HepG2 (cell line): ENCODE measurements around the gene CAMK2D. TPM values are rescaled to one million over a fixed set of nuclear protein-coding genes. Genes with fewer than 3 reads are reported as not detected.

Experiments used
- BCL3 ChIP-seq: sonication (generic); formaldehyde crosslinking; IDR thresholded peaks from 2 replicates; pipeline ENCODE4 v1.5.1; 2020; ENCODE audit warnings: mild to moderate bottlenecking, missing genetic modification reagents, moderate library complexity
- CSRNP1 ChIP-seq: sonication (generic); formaldehyde crosslinking; IDR thresholded peaks from 2 replicates; pipeline ENCODE4 v1.8.1; 2023; ENCODE audit warnings: mild to moderate bottlenecking, missing genetic modification reagents
- GATAD1 ChIP-seq: IDR thresholded peaks from 2 replicates; pipeline ENCODE4 v1.6.1; 2016; ENCODE audit warnings: missing genetic modification reagents, missing compliant biosample characterization
- MEIS2 ChIP-seq: sonication (generic); formaldehyde crosslinking; IDR thresholded peaks from 2 replicates; pipeline ENCODE4 v1.9.0; 2021; ENCODE audit warnings: mild to moderate bottlenecking, missing genetic modification reagents
- RFX3 ChIP-seq: IDR thresholded peaks from 2 replicates; pipeline ENCODE4 v1.6.1; 2016; ENCODE audit warnings: missing biosample characterization, missing genetic modification reagents
- SRSF9 ChIP-seq: fragments of 200-400 bp; formaldehyde crosslinking; IDR thresholded peaks from 2 replicates; pipeline ENCODE4 v1.6.1; 2018; ENCODE audit warnings: borderline replicate concordance, mild to moderate bottlenecking, low read depth, low read length; ENCODE audit not compliant: insufficient read depth, poor library complexity, severe bottlenecking
- SRY ChIP-seq: sonication (generic); formaldehyde crosslinking; IDR thresholded peaks from 2 replicates; pipeline ENCODE4 v1.8.0; 2022; ENCODE audit warnings: mild to moderate bottlenecking, missing genetic modification reagents
- TBL1XR1 ChIP-seq: fragments of 150-350 bp; IDR thresholded peaks from 2 replicates; pipeline ENCODE4 v1.6.1; 2014; ENCODE audit warnings: borderline replicate concordance, low read length; ENCODE audit not compliant: partially characterized antibody
- ZFYVE20 ChIP-seq: sonication (generic); formaldehyde crosslinking; IDR thresholded peaks from 2 replicates; pipeline ENCODE4 v1.8.0; 2023; ENCODE audit warnings: low read depth, mild to moderate bottlenecking, moderate library complexity, missing genetic modification reagents, borderline replicate concordance
- ZNF18 ChIP-seq: sonication (generic); formaldehyde crosslinking; IDR thresholded peaks from 2 replicates; pipeline ENCODE4 v1.8.0; 2022; ENCODE audit warnings: mild to moderate bottlenecking, missing genetic modification reagents; ENCODE audit not compliant: insufficient replicate concordance
- ZNF326 ChIP-seq: sonication (generic); formaldehyde crosslinking; IDR thresholded peaks from 2 replicates; pipeline ENCODE4 v1.4.0; 2020; ENCODE audit warnings: missing genetic modification reagents, borderline replicate concordance
- ZNF34 ChIP-seq: sonication (generic); formaldehyde crosslinking; IDR thresholded peaks from 2 replicates; pipeline ENCODE4 v1.4.0; 2020; ENCODE audit warnings: mild to moderate bottlenecking, missing genetic modification reagents, borderline replicate concordance
- ZNF724P ChIP-seq: sonication (generic); formaldehyde crosslinking; IDR thresholded peaks from 2 replicates; pipeline ENCODE4 v1.8.0; 2022; ENCODE audit warnings: missing genetic modification reagents, borderline replicate concordance
- polyA plus RNA-seq, 8 experiments: library from polyadenylated mRNA; depleted of rRNA in 3 of 8; stranded (reverse) in 7 of 8; unstranded in 1 of 8; fragments of >200 nt; fragmentation: Illumina TruSeq in 4 of 8; extraction: Trizol in 4 of 8; gene quantifications; 2 replicates each; pipeline versions ENCODE4 v1.2.1 to v1.2.3, GENCODE V29; 2011 to 2016; ENCODE audit warnings: low read depth in 4 of 8, missing spikeins in 1 of 8, mixed read lengths in 1 of 8; ENCODE audit not compliant: insufficient read depth in 1 of 8
- total RNA-seq, 5 experiments: library from RNA; depleted of rRNA; stranded (reverse); fragments of >200 nt; fragmentation: Illumina TruSeq; extraction: Trizol; gene quantifications; 2 replicates each; pipeline ENCODE4 v1.2.3, GENCODE V29; 2016; ENCODE audit warnings: low read depth in 1 of 5
- TF ChIP-seq, protein P1 (sequence below): sonication (generic); formaldehyde crosslinking; IDR thresholded peaks from 2 replicates; pipeline ENCODE4 v1.5.0; 2020; ENCODE audit warnings: mild to moderate bottlenecking, missing genetic modification reagents, borderline replicate concordance
- TF ChIP-seq, protein P2 (sequence below): sonication (generic); formaldehyde crosslinking; IDR thresholded peaks from 2 replicates; pipeline ENCODE4 v1.5.1; 2020; ENCODE audit warnings: mild to moderate bottlenecking, missing genetic modification reagents

Gene CAMK2D
- total and polyA plus RNA-seq, 2 of the 13 experiments (the other 11 are each of a cell fraction or from before 2014, with no cell fraction given): 18.0 to 65.4 TPM

GRCh38 chr4:113761620-113762185 lies at the start of gene CAMK2D (continued):
- TF ChIP-seq RFX3 (CRISPR knock-in tag): no peak
- TF ChIP-seq ZNF34 (CRISPR knock-in tag): 0 out of 2 replicates have a peak, but pooled peaks have one; percentile 90
- TF ChIP-seq ZNF724P (CRISPR knock-in tag): no peak; the same call in 1 of the 2 replicates
- no peak for TF ChIP-seq ZFYVE20 (CRISPR knock-in tag)
- no peak for TF ChIP-seq TBL1XR1
- TF ChIP-seq, protein P1, sequence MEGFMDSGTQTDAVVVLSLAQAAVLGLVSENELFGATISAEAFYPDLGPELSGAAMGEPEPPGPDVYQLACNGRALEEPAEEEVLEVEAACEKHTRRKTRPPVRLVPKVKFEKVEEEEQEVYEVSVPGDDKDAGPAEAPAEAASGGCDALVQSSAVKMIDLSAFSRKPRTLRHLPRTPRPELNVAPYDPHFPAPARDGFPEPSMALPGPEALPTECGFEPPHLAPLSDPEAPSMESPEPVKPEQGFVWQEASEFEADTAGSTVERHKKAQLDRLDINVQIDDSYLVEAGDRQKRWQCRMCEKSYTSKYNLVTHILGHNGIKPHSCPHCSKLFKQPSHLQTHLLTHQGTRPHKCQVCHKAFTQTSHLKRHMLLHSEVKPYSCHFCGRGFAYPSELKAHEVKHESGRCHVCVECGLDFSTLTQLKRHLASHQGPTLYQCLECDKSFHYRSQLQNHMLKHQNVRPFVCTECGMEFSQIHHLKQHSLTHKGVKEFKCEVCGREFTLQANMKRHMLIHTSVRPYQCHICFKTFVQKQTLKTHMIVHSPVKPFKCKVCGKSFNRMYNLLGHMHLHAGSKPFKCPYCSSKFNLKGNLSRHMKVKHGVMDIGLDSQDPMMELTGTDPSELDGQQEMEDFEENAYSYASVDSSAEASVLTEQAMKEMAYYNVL (CRISPR knock-in tag): no peak
- peak; percentile 68; the same call in 1 of the 2 replicates for TF ChIP-seq GATAD1 (CRISPR knock-in tag)
- TF ChIP-seq BCL3 (CRISPR knock-in tag): peak; percentile 36; the same call in 1 of the 2 replicates
- no peak for TF ChIP-seq MEIS2 (CRISPR knock-in tag)
- 0 out of 2 replicates have a peak, but pooled peaks have one; percentile 60 for TF ChIP-seq CSRNP1 (CRISPR knock-in tag)
- TF ChIP-seq ZNF326 (CRISPR knock-in tag): no peak
- TF ChIP-seq SRY: no peak
- TF ChIP-seq, protein P2, sequence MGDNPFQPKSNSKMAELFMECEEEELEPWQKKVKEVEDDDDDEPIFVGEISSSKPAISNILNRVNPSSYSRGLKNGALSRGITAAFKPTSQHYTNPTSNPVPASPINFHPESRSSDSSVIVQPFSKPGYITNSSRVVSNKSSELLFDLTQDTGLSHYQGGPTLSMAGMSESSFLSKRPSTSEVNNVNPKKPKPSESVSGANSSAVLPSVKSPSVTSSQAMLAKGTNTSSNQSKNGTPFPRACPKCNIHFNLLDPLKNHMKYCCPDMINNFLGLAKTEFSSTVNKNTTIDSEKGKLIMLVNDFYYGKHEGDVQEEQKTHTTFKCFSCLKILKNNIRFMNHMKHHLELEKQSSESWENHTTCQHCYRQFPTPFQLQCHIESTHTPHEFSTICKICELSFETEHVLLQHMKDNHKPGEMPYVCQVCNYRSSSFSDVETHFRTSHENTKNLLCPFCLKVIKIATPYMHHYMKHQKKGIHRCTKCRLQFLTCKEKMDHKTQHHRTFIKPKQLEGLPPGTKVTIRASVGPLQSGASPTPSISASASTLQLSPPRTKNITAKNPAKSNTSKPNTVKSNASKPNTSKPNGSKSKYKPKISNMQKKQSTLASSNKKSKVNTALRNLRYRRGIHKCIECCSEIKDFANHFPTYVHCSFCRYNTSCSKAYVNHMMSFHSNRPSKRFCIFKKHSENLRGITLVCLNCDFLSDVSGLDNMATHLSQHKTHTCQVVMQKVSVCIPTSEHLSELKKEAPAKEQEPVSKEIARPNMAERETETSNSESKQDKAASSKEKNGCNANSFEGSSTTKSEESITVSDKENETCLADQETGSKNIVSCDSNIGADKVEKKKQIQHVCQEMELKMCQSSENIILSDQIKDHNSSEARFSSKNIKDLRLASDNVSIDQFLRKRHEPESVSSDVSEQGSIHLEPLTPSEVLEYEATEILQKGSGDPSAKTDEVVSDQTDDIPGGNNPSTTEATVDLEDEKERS (CRISPR knock-in tag): peak; percentile 71; the same call in 1 of the 2 replicates
- peak; percentile 84 for TF ChIP-seq ZNF18
- TF ChIP-seq SRSF9: no peak
